Endothelial cell of umbilical vein (primary cell): ENCODE results near the gene CHI3L2. TPM values are rescaled to one million over a fixed set of nuclear protein-coding genes. Genes with fewer than 3 reads are reported as not detected.

Source experiments
- BruUV-seq: library from RNA; stranded (reverse); fragments of 400-500 nt; replicated peaks from 2 replicates; lab custom pipeline; 2021; lab: Mats Ljungman, UMichigan
- CTCF ChIA-PET: fragments of 300-600, 350-600 bp; sonication (Branson Sonifier 250); formaldehyde crosslinking; loops from one replicate; lab custom pipeline; 2021; ENCODE audit warnings: antibody characterized with exemption, inconsistent platforms; lab: Charles Lee
- POLR2A ChIA-PET: fragments of 300-600, 350-600 bp; sonication (Branson Sonifier 250); formaldehyde crosslinking; loops from one replicate; lab custom pipeline; 2021; ENCODE audit warnings: antibody characterized with exemption, inconsistent platforms; lab: Charles Lee
- DNase-seq: peaks from one replicate; pipeline ENCODE4 v3.0.0-alpha.2; 2011; ENCODE audit warnings: low read depth, low spot score
- FAIRE-seq: peaks from 2 replicates; lab custom pipeline; 2011; peaks lifted over from hg19 to GRCh38; lab: Jason Lieb, UNC
- H2AFZ ChIP-seq: 2 replicates; pipeline ENCODE4 v1.6.0; 2012; ENCODE audit warnings: low read depth, low read length, control low read depth, inconsistent platforms
- H3K27ac ChIP-seq: 2 replicates; pipeline ENCODE4 v1.5.1; 2011; ENCODE audit warnings: low read depth, mild to moderate bottlenecking, control low read depth, low read length, moderate library complexity; ENCODE audit not compliant: insufficient read depth
- H3K27me3 ChIP-seq, 2 experiments: 2 replicates each; pipeline versions ENCODE4 v1.6.0 to v1.6.1; 2011; ENCODE audit warnings: low read length in 2 of 2, mixed read lengths in 1 of 2; ENCODE audit not compliant: control insufficient read depth in 2 of 2, insufficient read depth in 2 of 2
- H3K36me3 ChIP-seq, 2 experiments: 2 replicates in 1 of 2; 3 replicates in 1 of 2; pipeline ENCODE4 v1.5.1; 2011; ENCODE audit warnings: low read length in 2 of 2, mild to moderate bottlenecking in 1 of 2, moderate library complexity in 1 of 2; ENCODE audit not compliant: control insufficient read depth in 2 of 2, insufficient read depth in 2 of 2; ENCODE audit errors: extremely low read depth in 1 of 2
- H3K4me1 ChIP-seq: 3 replicates; pipeline ENCODE4 v1.5.1; 2011; ENCODE audit warnings: mild to moderate bottlenecking, low read length; ENCODE audit not compliant: control insufficient read depth, insufficient read depth; ENCODE audit errors: extremely low read depth
- H3K4me2 ChIP-seq: 2 replicates; pipeline ENCODE4 v1.6.1; 2011; ENCODE audit warnings: low read length, control low read depth, mixed read lengths; ENCODE audit not compliant: insufficient read depth
- H3K4me3 ChIP-seq, 3 experiments: fragments of 200-600 bp in 1 of 3; sonication (generic), shearing (Covaris generic) in 1 of 3; replicated peaks in 1 of 3; 2 replicates each; pipeline ENCODE4 v1.5.1; 2011 to 2016; ENCODE audit warnings: control low read depth in 3 of 3, low read length in 3 of 3, mild to moderate bottlenecking in 2 of 3, inconsistent platforms in 1 of 3, low read depth in 1 of 3, moderate library complexity in 1 of 3; ENCODE audit not compliant: insufficient read depth in 1 of 3
- H3K79me2 ChIP-seq: 2 replicates; pipeline ENCODE4 v1.6.0; 2012; ENCODE audit warnings: low read length, inconsistent platforms; ENCODE audit not compliant: control insufficient read depth, insufficient read depth
- H3K9ac ChIP-seq: replicated peaks from 2 replicates; pipeline ENCODE3; 2011; ENCODE audit warnings: low read length, control low read depth; ENCODE audit not compliant: insufficient read depth; ENCODE audit errors: extremely low read depth
- H3K9me1 ChIP-seq: replicated peaks from 3 replicates; pipeline ENCODE4 v1.6.0; 2011; ENCODE audit warnings: mild to moderate bottlenecking, low read length; ENCODE audit not compliant: control insufficient read depth, insufficient read depth; ENCODE audit errors: extremely low read depth
- H3K9me3 ChIP-seq: replicated peaks from 2 replicates; pipeline ENCODE4 v1.5.1; 2012; ENCODE audit warnings: low read length, inconsistent platforms; ENCODE audit not compliant: control insufficient read depth, insufficient read depth
- H4K20me1 ChIP-seq: replicated peaks from 2 replicates; pipeline ENCODE3; 2011; ENCODE audit warnings: mild to moderate bottlenecking, low read length; ENCODE audit not compliant: control insufficient read depth, insufficient read depth; ENCODE audit errors: extremely low read depth
- CTCF ChIP-seq, 2 donors: IDR thresholded peaks; 1 replicate in 1 of 2; 2 replicates in 1 of 2; pipeline ENCODE4 v1.5.1; 2011; ENCODE audit warnings: low read length in 2 of 2, mild to moderate bottlenecking in 2 of 2, moderate library complexity in 2 of 2, control low read depth in 1 of 2, inconsistent platforms in 1 of 2, low read depth in 1 of 2; ENCODE audit not compliant: insufficient read depth in 1 of 2; ENCODE audit errors: extremely low read depth in 1 of 2
- EZH2 ChIP-seq: IDR thresholded peaks from 2 replicates; pipeline ENCODE4 v1.6.1; 2012; ENCODE audit warnings: borderline replicate concordance, low read depth, mild to moderate bottlenecking, moderate library complexity, low read length, inconsistent platforms; ENCODE audit not compliant: severe bottlenecking
- FOS ChIP-seq: IDR thresholded peaks from 2 replicates; pipeline ENCODE4 v1.6.1; 2011; ENCODE audit warnings: mild to moderate bottlenecking, low read length, moderate library complexity, borderline replicate concordance; ENCODE audit not compliant: insufficient read depth
- GATA2 ChIP-seq: IDR thresholded peaks from 2 replicates; pipeline ENCODE4 v1.7.0; 2011; ENCODE audit warnings: low read depth, mild to moderate bottlenecking, moderate library complexity, mixed read lengths, low read length; ENCODE audit not compliant: insufficient read length, insufficient read depth
- JUN ChIP-seq: IDR thresholded peaks from 2 replicates; pipeline ENCODE4 v1.6.1; 2011; ENCODE audit warnings: borderline replicate concordance, low read depth; ENCODE audit not compliant: insufficient read length, insufficient read depth
- MAX ChIP-seq: IDR thresholded peaks from 2 replicates; pipeline ENCODE4 v1.6.1; 2011; ENCODE audit not compliant: insufficient read depth, insufficient read length
- MYC ChIP-seq: IDR thresholded peaks from one replicate; pipeline ENCODE4 v1.6.1; 2011; ENCODE audit warnings: mild to moderate bottlenecking, low read depth, low read length
- POLR2A ChIP-seq: IDR thresholded peaks from 2 replicates; pipeline ENCODE4 v1.6.1; 2012; ENCODE audit warnings: low read depth, mild to moderate bottlenecking, control low read depth, low read length
- POLR2AphosphoS5 ChIP-seq: IDR thresholded peaks from 2 replicates; pipeline ENCODE4 v1.6.1; 2012; ENCODE audit warnings: low read depth, mild to moderate bottlenecking, control low read depth, low read length, moderate library complexity; ENCODE audit not compliant: insufficient read depth
- dilution Hi-C: fragments of 300-500 bp; cut with MboI; formaldehyde crosslinking; loops from one replicate; pipeline ENCODE4 v1.15.0; 2019; ENCODE audit warnings: low sequenced_read_pairs; ENCODE audit not compliant: extremely low pct_ligation_motif_present
- intact Hi-C: fragments of 100-400 bp; cut with micrococcal nuclease; formaldehyde crosslinking; loops from one replicate; pipeline ENCODE4 v1.10.0; 2022
- polyA plus RNA-seq, 4 experiments: library from polyadenylated mRNA; depleted of rRNA in 3 of 4; stranded (reverse) in 3 of 4; unstranded in 1 of 4; fragments of >200 nt; gene quantifications; 2 replicates each; pipeline versions ENCODE4 v1.2.1 to v1.2.3, GENCODE V29; 2011 to 2012; ENCODE audit warnings: missing spikeins in 1 of 4
- total RNA-seq: library from RNA; stranded (reverse); gene quantifications from 2 replicates; pipeline ENCODE4 v1.2.3, GENCODE V29; 2021

CHI3L2 gene
- total and polyA plus RNA-seq, 2 donors (not counting 3 experiments of a cell fraction or from before 2014, with no cell fraction given), result not detected

GRCh38 chr1:111216751-111217150 is 10.8 kb upstream of the CHI3L2 start:
- dilution Hi-C loops (no loop called here), intact Hi-C loops (no loop called here)
- Histone ChIP-seq H3K9me3 (no peaks in the 10 kb centered on the region), H3K27me3 (peaks cover 5 to 7% of the 10 kb centered on the region in 2 experiments), H3K4me2 (no peak overlapping the region), H4K20me1 (no peaks in the 10 kb centered on the region), H3K9me1 (no peaks in the 10 kb centered on the region), H3K27ac (no peak overlapping the region), H3K9ac (no peak overlapping the region), H3K4me1 (no peaks in the 10 kb centered on the region), H2AFZ (no peak overlapping the region), H3K79me2 (no peaks in the 10 kb centered on the region), H3K4me3 (no peak overlapping the region), H3K36me3 (no peaks in the 10 kb centered on the region)
- ChIA-PET CTCF (interaction anchor here (1.6 to 7.4 kb wide), 2 partner anchors 183 to 184 kb away, joined by 6 to 266 read pairs; no protein-coding TSS in a partner anchor), POLR2A (no interaction called here)
- DNase-seq (no peak), FAIRE-seq (no peak)
- no TSS peak for BruUV-seq
- no peak for TF ChIP-seq FOS
- TF ChIP-seq POLR2A, result no peak

- no peaks in the 10 kb centered on the region for H3K79me2 ChIP-seq
- H3K9me1 ChIP-seq, result no peaks in the 10 kb centered on the region
- H3K36me3 ChIP-seq, result no peaks in the 10 kb centered on the region
- CTCF ChIA-PET, result interaction anchor here (1.6 to 7.4 kb wide), 2 partner anchors 183 to 187 kb away, joined by 4 to 266 read pairs; no protein-coding TSS in a partner anchor
- no peak overlapping the region for H3K27ac ChIP-seq
- H3K9me3 ChIP-seq, result no peaks in the 10 kb centered on the region
- dilution Hi-C loops (no loop called here), intact Hi-C loops (no loop called here)
- peaks cover 5 to 7% of the 10 kb centered on the region in 2 experiments for H3K27me3 ChIP-seq
- POLR2A ChIA-PET, result no interaction called here
- no TSS peak for BruUV-seq
- no peaks in the 10 kb centered on the region for H4K20me1 ChIP-seq
- no peak overlapping the region for H3K4me2 ChIP-seq
- FAIRE-seq (no peak), DNase-seq (no peak)
- no peak overlapping the region for H3K4me3 ChIP-seq
- no peak overlapping the region for H2AFZ ChIP-seq
- H3K4me1 ChIP-seq, result no peaks in the 10 kb centered on the region
- no peak overlapping the region for H3K9ac ChIP-seq
- TF ChIP-seq CTCF (IDR thresholded peaks at IDR 0.05; ENCODE audit: extremely low read depth in 1 of 2, insufficient read depth in 1 of 2, low read depth in 1 of 2, low read length in 2 of 2) (no peak), FOS (no peak), POLR2AphosphoS5 (no peak), MAX (no peak), JUN (no peak), EZH2 (no peak), GATA2 (no peak), POLR2A (no peak), MYC (no peak)
Measured at GRCh38 chr1:111217183-111217910, 10.2 kb upstream of the CHI3L2 start.
